ENCODE data around the gene INO80E. TPM values are rescaled to one million over a fixed set of nuclear protein-coding genes. Genes with fewer than 3 reads are reported as not detected.
"Not testable (repeated sequence)": the region's sequence is repeated elsewhere in the genome, so short reads cannot be mapped to it uniquely, and the experiment has no call there.

INO80E gene
- polyA plus RNA-seq, 2 of the 4 experiments (the other 2 are of a cell fraction): 41.3 to 89.0 TPM

GRCh38 chr16:30033270-30033669 lies 37.2 kb downstream of the INO80E start:
- FAIRE-seq (no peak), ATAC-seq (no peak), DNase-seq (ENCODE audit: low read depth in 1 of 2, low spot score in 1 of 2) (no peak)
- no peaks in the 10 kb centered on the region for H3K9me3 ChIP-seq
- ChIA-PET CTCF (interaction anchor here (0.8 to 5.0 kb wide), 27 partner anchors 9 to 383 kb away, joined by 3 to 61 read pairs (median 7); partner anchors contain the start of gene MVP), POLR2A (no interaction called here)
- no peak overlapping the region for H3K27ac ChIP-seq
- 72% methylated on average over 7 of the region's 7 CpGs for WGBS (ENCODE audit: missing lambda C conversion rate)
- no peak overlapping the region for H3K4me3 ChIP-seq
- no peak overlapping the region for H3K4me2 ChIP-seq
- TF ChIP-seq CBX2 (IDR thresholded peaks at IDR 0.05; ENCODE audit: borderline replicate concordance, low read depth) (no peak), HEYL (CRISPR knock-in tag; IDR thresholded peaks at IDR 0.05) (no peak), HDAC2 (IDR thresholded peaks at IDR 0.05) (no peak), MAFK (IDR thresholded peaks at IDR 0.05; ENCODE audit: partially characterized antibody) (peak; percentile 82), KDM1A (IDR thresholded peaks at IDR 0.05; ENCODE audit: low read depth) (no peak)
- 0 out of 3 replicates have a peak, but pooled peaks cover 7% of the 10 kb centered on the region for H3K4me1 ChIP-seq

DNA sequence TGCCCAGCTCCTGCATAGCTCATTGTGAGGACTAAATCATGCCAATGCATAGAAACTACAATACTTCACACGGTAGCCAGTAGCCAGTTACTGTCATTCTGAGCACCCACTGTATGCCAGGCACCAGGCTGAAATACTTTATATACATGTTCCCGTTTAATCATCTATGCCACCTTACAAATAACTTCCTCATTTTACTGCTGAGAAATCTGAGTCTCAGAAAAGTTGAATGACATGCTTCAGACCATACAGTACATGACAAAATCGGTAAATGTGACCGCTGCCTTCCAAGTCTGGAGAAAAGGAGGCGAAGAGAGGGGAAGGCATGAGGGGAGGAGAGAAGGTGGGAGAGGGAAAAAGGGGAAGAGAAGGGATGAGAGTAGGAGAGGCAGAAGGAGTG lies 44.2 kb downstream of the INO80E start:
- ATAC-seq (no peak; a peak in 1 of 6 replicates), DNase-seq (ENCODE audit: low read depth in 1 of 2, low spot score in 1 of 2) (no peak), FAIRE-seq (no peak)
- 44% methylated on average over 5 of the region's 5 CpGs for WGBS (ENCODE audit: missing lambda C conversion rate)
- Histone ChIP-seq H3K9me3 (no peaks in the 10 kb centered on the region), H3K4me1 (no peaks in the 10 kb centered on the region), H3K27ac (no peak overlapping the region), H3K4me2 (no peak overlapping the region), H3K4me3 (no peak overlapping the region)
- TF ChIP-seq ESRRA (IDR thresholded peaks at IDR 0.05; ENCODE audit: borderline replicate concordance, low read length): no peak
- TF ChIP-seq KDM5A (IDR thresholded peaks at IDR 0.05): no peak
- no peak for TF ChIP-seq HOXB5 (CRISPR knock-in tag; IDR thresholded peaks at IDR 0.05)
- no peak for TF ChIP-seq RARB (CRISPR knock-in tag; IDR thresholded peaks at IDR 0.05)
- TF ChIP-seq SMC3 (IDR thresholded peaks at IDR 0.05): no peak
- TF ChIP-seq REST (IDR thresholded peaks at IDR 0.05): no peak
- TF ChIP-seq, protein P1, sequence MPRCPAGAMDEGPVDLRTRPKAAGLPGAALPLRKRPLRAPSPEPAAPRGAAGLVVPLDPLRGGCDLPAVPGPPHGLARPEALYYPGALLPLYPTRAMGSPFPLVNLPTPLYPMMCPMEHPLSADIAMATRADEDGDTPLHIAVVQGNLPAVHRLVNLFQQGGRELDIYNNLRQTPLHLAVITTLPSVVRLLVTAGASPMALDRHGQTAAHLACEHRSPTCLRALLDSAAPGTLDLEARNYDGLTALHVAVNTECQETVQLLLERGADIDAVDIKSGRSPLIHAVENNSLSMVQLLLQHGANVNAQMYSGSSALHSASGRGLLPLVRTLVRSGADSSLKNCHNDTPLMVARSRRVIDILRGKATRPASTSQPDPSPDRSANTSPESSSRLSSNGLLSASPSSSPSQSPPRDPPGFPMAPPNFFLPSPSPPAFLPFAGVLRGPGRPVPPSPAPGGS (IDR thresholded peaks at IDR 0.05): no peak
- TF ChIP-seq TP53 (CRISPR knock-in tag; IDR thresholded peaks at IDR 0.05): no peak
- no peak for TF ChIP-seq EHMT2 (IDR thresholded peaks at IDR 0.05; ENCODE audit: low read depth)
- TF ChIP-seq RNF2 (IDR thresholded peaks at IDR 0.05; ENCODE audit: borderline replicate concordance, low read depth): no peak
- TF ChIP-seq FOXS1 (CRISPR knock-in tag; IDR thresholded peaks at IDR 0.05): no peak
- no peak for TF ChIP-seq CHD2 (IDR thresholded peaks at IDR 0.05; ENCODE audit: low read length, partially characterized antibody)
- POLR2A ChIA-PET: no interaction called here
- CTCF ChIA-PET: interaction anchor here (1.2 to 5.2 kb wide), 6 partner anchors 7 to 192 kb away, joined by 3 to 61 read pairs (median 6); partner anchors contain the start of genes C16orf92, TBX6 and TLCD3B

- DNase-seq (ENCODE audit: low read depth in 1 of 2, low spot score in 1 of 2); H3K27ac ChIP-seq; H3K4me2 ChIP-seq; POLR2A ChIA-PET; FAIRE-seq; ATAC-seq; H3K9me3 ChIP-seq; H3K4me1 ChIP-seq; H3K4me3 ChIP-seq: not testable (repeated sequence)
- WGBS (ENCODE audit: missing lambda C conversion rate): 42% methylated on average over 5 of the region's 5 CpGs
- CTCF ChIA-PET: interaction anchor here (0.9 to 5.2 kb wide), 7 partner anchors 8 to 233 kb away, joined by 3 to 61 read pairs (median 4); partner anchors contain the start of genes TBX6 and TLCD3B
Observed at GRCh38 chr16:30040690-30041089, 44.6 kb downstream of the INO80E start.

Data from A549 (cell line).